ENCODE data around the gene HRH2.

GRCh38 chr5:175614223-175614815 is 43.6 kb upstream of the HRH2 start:
- TF ChIP-seq CTCF (IDR thresholded peaks at IDR 0.05; ENCODE audit: low read depth, low read length) (no peak), EZH2phosphoT487 (IDR thresholded peaks at IDR 0.05; ENCODE audit: low read depth) (no peak)
